HCT116 (cell line): ENCODE measurements around the gene TFF1. TPM values are rescaled to one million over a fixed set of nuclear protein-coding genes. Genes with fewer than 3 reads are reported as not detected.

Experiments
- ATAC-seq: fragments of 200-7000 bp; cut with Tn5 transposase; 2 replicates; pipeline ENCODE4 v1.9.1; 2020; ENCODE audit warnings: mild to moderate bottlenecking, moderate library complexity
- BruUV-seq: library from RNA; stranded (reverse); fragments of 400-500 nt; replicated peaks from 2 replicates; lab custom pipeline; 2021; lab: Mats Ljungman, UMichigan
- CTCF ChIA-PET: fragments of 300-600 bp; sonication (Branson Sonifier 250); formaldehyde crosslinking; loops from one replicate; lab custom pipeline; 2021; ENCODE audit warnings: antibody characterized with exemption; lab: Charles Lee
- POLR2A ChIA-PET: fragments of 300-600, 350-600 bp; sonication (Branson Sonifier 250); formaldehyde crosslinking; loops from one replicate; lab custom pipeline; 2021; ENCODE audit warnings: antibody characterized with exemption; lab: Charles Lee
- RAD21 ChIA-PET, 2 experiments: fragments of 300-600 bp; sonication (Branson Sonifier 250); formaldehyde crosslinking; loops; one replicate each; lab custom pipeline; 2023; ENCODE audit warnings: low total read pairs in 2 of 2; ENCODE audit not compliant: uncharacterized antibody in 2 of 2, unreplicated experiment in 2 of 2, low non-redundant PET in 1 of 2; lab: Charles Lee
- DNase-seq: peaks from one replicate; pipeline ENCODE4 v3.0.0-alpha.2; 2010; ENCODE audit warnings: low read depth, low spot score
- H2AFZ ChIP-seq: fragments of 200-600 bp; shearing (Covaris generic), sonication (generic); 2 replicates; pipeline ENCODE4 v1.6.1; 2017; ENCODE audit warnings: low read depth, mixed run types, mixed read lengths, antibody characterized with exemption, low read length; ENCODE audit not compliant: poor library complexity, severe bottlenecking
- H3K27ac ChIP-seq: 2 replicates; pipeline ENCODE4 v1.5.1; 2012; ENCODE audit warnings: low read depth, low read length
- H3K27me3 ChIP-seq: fragments of 200-600 bp; sonication (generic); 2 replicates; pipeline ENCODE4 v1.6.1; 2016; ENCODE audit warnings: mixed run types, low read length, mixed read lengths; ENCODE audit not compliant: insufficient read depth
- H3K36me3 ChIP-seq, 2 experiments: fragments of 200-500 bp in 1 of 2; fragments of 200-600 bp in 1 of 2; sonication (Bioruptor generic) in 1 of 2; sonication (generic) in 1 of 2; 2 replicates each; pipeline versions ENCODE4 v1.5.1 to v1.6.1; 2014 to 2016; ENCODE audit warnings: low read length in 2 of 2, inconsistent platforms in 1 of 2, mixed read lengths in 1 of 2, mixed run types in 1 of 2; ENCODE audit not compliant: insufficient read depth in 2 of 2, control insufficient read depth in 1 of 2
- H3K4me1 ChIP-seq, 2 experiments: fragments of 200-600 bp in 1 of 2; sonication (generic) in 1 of 2; 2 replicates each; pipeline versions ENCODE4 v1.5.1 to v1.6.1; 2012 to 2017; ENCODE audit warnings: low read length in 2 of 2, inconsistent platforms in 1 of 2, mild to moderate bottlenecking in 1 of 2, mixed read lengths in 1 of 2, mixed run types in 1 of 2, moderate library complexity in 1 of 2; ENCODE audit not compliant: insufficient read depth in 2 of 2, control insufficient read depth in 1 of 2
- H3K4me2 ChIP-seq: fragments of 200-600 bp; sonication (generic); 2 replicates; pipeline ENCODE4 v1.6.1; 2017; ENCODE audit warnings: mixed run types, low read length, mixed read lengths
- H3K4me3 ChIP-seq, 2 experiments: fragments of 200-600 bp in 1 of 2; sonication (generic) in 1 of 2; replicated peaks in 1 of 2; 2 replicates each; pipeline ENCODE4 v1.5.1; 2011 to 2016; ENCODE audit warnings: low read length in 2 of 2, control low read depth in 1 of 2, low read depth in 1 of 2, mild to moderate bottlenecking in 1 of 2, mixed read lengths in 1 of 2, mixed run types in 1 of 2
- H3K79me2 ChIP-seq: fragments of 200-600 bp; sonication (generic); 2 replicates; pipeline ENCODE4 v1.6.1; 2017; ENCODE audit warnings: mild to moderate bottlenecking, mixed run types, low read length, moderate library complexity, mixed read lengths; ENCODE audit not compliant: insufficient read depth
- H3K9ac ChIP-seq: fragments of 200-600 bp; sonication (generic); 2 replicates; pipeline ENCODE4 v1.6.1; 2016; ENCODE audit warnings: low read length, mixed read lengths
- H3K9me2 ChIP-seq: fragments of 200-600 bp; sonication (generic), shearing (Covaris generic); 2 replicates; pipeline ENCODE4 v1.6.1; 2017; ENCODE audit warnings: mixed run types, mild to moderate bottlenecking, moderate library complexity; ENCODE audit not compliant: insufficient read depth
- H3K9me3 ChIP-seq, 2 experiments: fragments of 200-500 bp in 1 of 2; fragments of 200-600 bp in 1 of 2; sonication (Bioruptor generic) in 1 of 2; sonication (generic) in 1 of 2; 2 replicates each; pipeline ENCODE4 v1.6.1; 2014 to 2017; ENCODE audit warnings: low read length in 2 of 2, mixed read lengths in 2 of 2, inconsistent platforms in 1 of 2, low read depth in 1 of 2, mild to moderate bottlenecking in 1 of 2, mixed run types in 1 of 2, moderate library complexity in 1 of 2; ENCODE audit not compliant: control insufficient read depth in 1 of 2, insufficient read depth in 1 of 2
- H4K20me1 ChIP-seq: fragments of 200-600 bp; sonication (generic), shearing (Covaris generic); 2 replicates; pipeline ENCODE4 v1.6.1; 2017; ENCODE audit warnings: mixed run types, mild to moderate bottlenecking, moderate library complexity; ENCODE audit not compliant: insufficient read depth
- ATF3 ChIP-seq: IDR thresholded peaks from 2 replicates; pipeline ENCODE4 v1.6.1; 2012
- CBX3 ChIP-seq: IDR thresholded peaks from 2 replicates; pipeline ENCODE4 v1.6.1; 2012; ENCODE audit warnings: low read depth
- CEBPB ChIP-seq: IDR thresholded peaks from 2 replicates; pipeline ENCODE4 v1.6.1; 2012; ENCODE audit warnings: low read depth
- EGR1 ChIP-seq: IDR thresholded peaks from 2 replicates; pipeline ENCODE4 v1.6.1; 2012; ENCODE audit warnings: low read depth
- ELF1 ChIP-seq: IDR thresholded peaks from 2 replicates; pipeline ENCODE4 v1.6.1; 2012; ENCODE audit warnings: low read depth, borderline replicate concordance
- EZH2phosphoT487 ChIP-seq: fragments of 200-600 bp; IDR thresholded peaks from 2 replicates; pipeline ENCODE4 v1.6.1; 2018; ENCODE audit warnings: antibody characterized with exemption, borderline replicate concordance
- MAX ChIP-seq: IDR thresholded peaks from 2 replicates; pipeline ENCODE4 v1.6.1; 2012
- POLR2A ChIP-seq: IDR thresholded peaks from 2 replicates; pipeline ENCODE4 v1.7.0; 2011; ENCODE audit warnings: borderline replicate concordance; ENCODE audit not compliant: insufficient read depth, insufficient read length; ENCODE audit errors: extremely low read depth
- RAD21 ChIP-seq: IDR thresholded peaks from 2 replicates; pipeline ENCODE4 v1.6.1; 2012; ENCODE audit warnings: low read depth, mild to moderate bottlenecking
- REST ChIP-seq: IDR thresholded peaks from 2 replicates; pipeline ENCODE4 v1.6.1; 2012; ENCODE audit warnings: low read depth
- SIN3A ChIP-seq: IDR thresholded peaks from 2 replicates; pipeline ENCODE4 v1.6.1; 2012; ENCODE audit warnings: low read depth
- SP1 ChIP-seq: IDR thresholded peaks from 2 replicates; pipeline ENCODE4 v1.6.1; 2012; ENCODE audit warnings: low read depth
- SRF ChIP-seq: IDR thresholded peaks from 2 replicates; pipeline ENCODE4 v1.6.1; 2012; ENCODE audit warnings: low read depth
- TCF7L2 ChIP-seq: IDR thresholded peaks from 2 replicates; pipeline ENCODE4 v1.7.0; 2011; ENCODE audit warnings: borderline replicate concordance, inconsistent platforms; ENCODE audit not compliant: insufficient read depth, insufficient read length; ENCODE audit errors: extremely low read depth
- YY1 ChIP-seq: IDR thresholded peaks from 2 replicates; pipeline ENCODE4 v1.6.1; 2011; ENCODE audit warnings: low read length, low read depth, moderate library complexity, mild to moderate bottlenecking; ENCODE audit not compliant: insufficient replicate concordance; ENCODE audit errors: extremely low read depth
- ZBTB33 ChIP-seq: IDR thresholded peaks from 2 replicates; pipeline ENCODE4 v1.6.1; 2011; ENCODE audit warnings: mild to moderate bottlenecking, low read length, moderate library complexity; ENCODE audit not compliant: insufficient replicate concordance; ENCODE audit errors: extremely low read depth
- ZFX ChIP-seq: fragments of 450-650 bp; IDR thresholded peaks from 2 replicates; pipeline ENCODE4 v1.6.1; 2017
- ZNF274 ChIP-seq: fragments of 200-500 bp; sonication (Bioruptor generic); IDR thresholded peaks from 2 replicates; pipeline ENCODE4 v1.6.1; 2014; ENCODE audit warnings: mild to moderate bottlenecking, low read depth, low read length, inconsistent platforms
- intact Hi-C: fragments of 100-400 bp; cut with micrococcal nuclease; formaldehyde crosslinking; loops from 2 replicates; pipeline ENCODE4 v1.10.0; 2022
- total RNA-seq: library from RNA; stranded (reverse); gene quantifications from one replicate; pipeline ENCODE4 v1.2.1, GENCODE V29; 2021; ENCODE audit not compliant: unreplicated experiment

TFF1 gene
- total RNA-seq, 1 experiment from 2014 or later: 0.61 TPM

GRCh38 chr21:42392731-42393442, 26.6 kb upstream of the TFF1 start:
- no peaks in the 10 kb centered on the region for H3K9me3 ChIP-seq
- no peaks in the 10 kb centered on the region for H3K9me2 ChIP-seq
- no peaks in the 10 kb centered on the region for H3K79me2 ChIP-seq
- ChIA-PET RAD21 (no interaction called here), CTCF (interaction anchor here (0.5 to 1.7 kb wide), 4 partner anchors 10 to 19 kb away, joined by 3 to 4 read pairs (median 3); no protein-coding TSS in a partner anchor), POLR2A (no interaction called here)
- no peak overlapping the region for H3K27ac ChIP-seq
- H3K4me2 ChIP-seq: no peak overlapping the region
- no peak overlapping the region for H2AFZ ChIP-seq
- DNase-seq (no peak), ATAC-seq (no peak)
- no peak overlapping the region for H3K9ac ChIP-seq
- H4K20me1 ChIP-seq: no peaks in the 10 kb centered on the region
- intact Hi-C loops: no loop called here
- peaks cover 3% of the 10 kb centered on the region; the same call in 1 of the 2 replicates for H3K27me3 ChIP-seq
- TF ChIP-seq TCF7L2 (no peak), ZBTB33 (no peak), EGR1 (no peak), POLR2A (no peak), ZNF274 (no peak), ELF1 (no peak), YY1 (no peak), CBX3 (no peak), ZFX (no peak), EZH2phosphoT487 (no peak), REST (no peak), SRF (no peak), CEBPB (no peak), MAX (no peak), RAD21 (no peak), ATF3 (no peak), SIN3A (no peak), SP1 (no peak)
- no TSS peak for BruUV-seq
- no peak overlapping the region for H3K4me3 ChIP-seq
- H3K4me1 ChIP-seq: no peaks in the 10 kb centered on the region
- H3K36me3 ChIP-seq: no peaks in the 10 kb centered on the region
